ENCODE results near the gene ARRDC1. TPM values are rescaled to one million over a fixed set of nuclear protein-coding genes. Genes with fewer than 3 reads are reported as not detected.
A peak's percentile ranks its signal among the peaks of the same experiment; 100 is the strongest.

Gene ARRDC1
- total RNA-seq, 1 donor from 2014 or later, result 28.7 TPM

DNA sequence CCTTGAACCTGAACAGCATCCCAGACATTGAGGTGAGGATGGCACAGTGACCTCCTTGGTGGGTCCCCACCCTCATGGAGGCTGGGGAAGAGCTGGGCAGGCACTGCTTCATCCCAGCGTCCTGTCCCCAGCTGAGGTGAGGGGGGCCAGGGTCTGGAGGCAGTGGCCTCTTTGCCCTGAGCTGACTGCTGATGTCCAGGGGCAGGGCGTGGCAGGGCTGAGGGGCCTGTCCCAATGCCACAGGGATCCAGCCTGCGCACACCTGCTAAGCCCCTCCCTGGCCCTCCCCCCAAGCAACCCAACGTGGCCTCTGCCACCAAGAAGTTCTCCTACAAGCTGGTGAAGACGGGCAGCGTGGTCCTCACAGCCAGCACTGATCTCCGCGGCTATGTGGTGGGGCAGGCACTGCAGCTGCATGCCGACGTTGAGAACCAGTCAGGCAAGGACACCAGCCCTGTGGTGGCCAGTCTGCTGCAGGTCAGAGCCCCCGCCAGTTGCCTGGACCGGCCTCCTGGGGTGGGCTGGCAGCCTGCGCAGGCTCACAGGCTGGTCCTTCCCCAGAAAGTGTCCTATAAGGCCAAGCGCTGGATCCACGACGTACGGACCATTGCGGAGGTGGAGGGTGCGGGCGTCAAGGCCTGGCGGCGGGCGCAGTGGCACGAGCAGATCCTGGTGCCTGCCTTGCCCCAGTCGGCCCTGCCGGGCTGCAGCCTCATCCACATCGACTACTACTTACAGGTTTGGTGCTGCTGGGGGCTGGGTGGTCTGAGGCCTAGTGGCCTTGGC, 8.4 kb downstream of the ARRDC1 start:
- TF ChIP-seq, protein P1, sequence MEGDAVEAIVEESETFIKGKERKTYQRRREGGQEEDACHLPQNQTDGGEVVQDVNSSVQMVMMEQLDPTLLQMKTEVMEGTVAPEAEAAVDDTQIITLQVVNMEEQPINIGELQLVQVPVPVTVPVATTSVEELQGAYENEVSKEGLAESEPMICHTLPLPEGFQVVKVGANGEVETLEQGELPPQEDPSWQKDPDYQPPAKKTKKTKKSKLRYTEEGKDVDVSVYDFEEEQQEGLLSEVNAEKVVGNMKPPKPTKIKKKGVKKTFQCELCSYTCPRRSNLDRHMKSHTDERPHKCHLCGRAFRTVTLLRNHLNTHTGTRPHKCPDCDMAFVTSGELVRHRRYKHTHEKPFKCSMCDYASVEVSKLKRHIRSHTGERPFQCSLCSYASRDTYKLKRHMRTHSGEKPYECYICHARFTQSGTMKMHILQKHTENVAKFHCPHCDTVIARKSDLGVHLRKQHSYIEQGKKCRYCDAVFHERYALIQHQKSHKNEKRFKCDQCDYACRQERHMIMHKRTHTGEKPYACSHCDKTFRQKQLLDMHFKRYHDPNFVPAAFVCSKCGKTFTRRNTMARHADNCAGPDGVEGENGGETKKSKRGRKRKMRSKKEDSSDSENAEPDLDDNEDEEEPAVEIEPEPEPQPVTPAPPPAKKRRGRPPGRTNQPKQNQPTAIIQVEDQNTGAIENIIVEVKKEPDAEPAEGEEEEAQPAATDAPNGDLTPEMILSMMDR (IDR thresholded peaks at IDR 0.05), result no peak
- Mint-ChIP-seq H3K4me1 (ENCODE audit: unreplicated experiment) (peaks cover 37% of the 10 kb centered on the region), H3K27ac (ENCODE audit: unreplicated experiment) (peak overlapping the region; percentile 84), H3K36me3 (ENCODE audit: unreplicated experiment) (peaks cover 3% of the 10 kb centered on the region), H3K27me3 (ENCODE audit: unreplicated experiment) (no peaks in the 10 kb centered on the region), H3K9me3 (ENCODE audit: unreplicated experiment) (no peaks in the 10 kb centered on the region), H3K4me3 (ENCODE audit: unreplicated experiment) (no peak overlapping the region)
- DNase-seq (ENCODE audit: extremely low spot score, unreplicated experiment), result no peak

- Mint-ChIP-seq H3K4me3 (ENCODE audit: unreplicated experiment) (no peak overlapping the region), H3K9me3 (ENCODE audit: unreplicated experiment) (no peaks in the 10 kb centered on the region), H3K27me3 (ENCODE audit: unreplicated experiment) (no peaks in the 10 kb centered on the region), H3K4me1 (ENCODE audit: unreplicated experiment) (peaks cover 41% of the 10 kb centered on the region), H3K36me3 (ENCODE audit: unreplicated experiment) (peaks cover 3% of the 10 kb centered on the region), H3K27ac (ENCODE audit: unreplicated experiment) (peak overlapping the region; percentile 27)
- no peak for DNase-seq (ENCODE audit: extremely low spot score, unreplicated experiment)
- TF ChIP-seq, protein P1 (IDR thresholded peaks at IDR 0.05), result no peak
Observed at GRCh38 chr9:137614631-137615386, 9.3 kb downstream of the ARRDC1 start.

DNA sequence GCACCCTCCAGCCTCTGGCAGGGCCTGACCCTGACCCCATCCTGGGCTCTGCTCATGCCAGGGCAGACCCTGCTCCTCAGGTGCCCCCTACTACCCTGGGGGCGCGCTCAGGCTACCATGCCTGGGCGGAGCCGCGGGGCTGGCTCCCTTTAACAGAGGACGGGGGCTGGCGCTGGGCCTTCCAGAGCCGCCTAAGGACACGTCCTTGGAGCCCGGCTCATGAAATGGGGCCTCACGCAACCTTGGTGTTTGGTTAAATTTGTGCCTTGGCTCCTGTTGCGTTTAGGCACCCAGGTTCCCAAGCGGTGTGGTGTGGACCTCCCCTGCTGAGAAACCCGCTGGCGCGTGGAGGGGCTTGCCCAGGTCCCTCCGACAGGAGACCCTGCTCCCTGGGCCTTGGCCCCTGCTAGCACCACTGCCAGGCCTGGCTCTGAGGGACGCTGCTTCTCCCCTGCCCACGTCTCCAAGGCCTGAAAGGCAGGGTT, 9.9 kb downstream of the ARRDC1 start:
- TF ChIP-seq, protein P1 (IDR thresholded peaks at IDR 0.05), result no peak
- H3K27me3 Mint-ChIP-seq (ENCODE audit: unreplicated experiment), result no peaks in the 10 kb centered on the region
- peaks cover 47% of the 10 kb centered on the region for H3K4me1 Mint-ChIP-seq (ENCODE audit: unreplicated experiment)
- DNase-seq (ENCODE audit: extremely low spot score, unreplicated experiment), result no peak
- H3K9me3 Mint-ChIP-seq (ENCODE audit: unreplicated experiment), result no peaks in the 10 kb centered on the region
- H3K27ac Mint-ChIP-seq (ENCODE audit: unreplicated experiment), result no peak overlapping the region
- no peak overlapping the region for H3K4me3 Mint-ChIP-seq (ENCODE audit: unreplicated experiment)
- H3K36me3 Mint-ChIP-seq (ENCODE audit: unreplicated experiment), result peaks cover 3% of the 10 kb centered on the region

DNA sequence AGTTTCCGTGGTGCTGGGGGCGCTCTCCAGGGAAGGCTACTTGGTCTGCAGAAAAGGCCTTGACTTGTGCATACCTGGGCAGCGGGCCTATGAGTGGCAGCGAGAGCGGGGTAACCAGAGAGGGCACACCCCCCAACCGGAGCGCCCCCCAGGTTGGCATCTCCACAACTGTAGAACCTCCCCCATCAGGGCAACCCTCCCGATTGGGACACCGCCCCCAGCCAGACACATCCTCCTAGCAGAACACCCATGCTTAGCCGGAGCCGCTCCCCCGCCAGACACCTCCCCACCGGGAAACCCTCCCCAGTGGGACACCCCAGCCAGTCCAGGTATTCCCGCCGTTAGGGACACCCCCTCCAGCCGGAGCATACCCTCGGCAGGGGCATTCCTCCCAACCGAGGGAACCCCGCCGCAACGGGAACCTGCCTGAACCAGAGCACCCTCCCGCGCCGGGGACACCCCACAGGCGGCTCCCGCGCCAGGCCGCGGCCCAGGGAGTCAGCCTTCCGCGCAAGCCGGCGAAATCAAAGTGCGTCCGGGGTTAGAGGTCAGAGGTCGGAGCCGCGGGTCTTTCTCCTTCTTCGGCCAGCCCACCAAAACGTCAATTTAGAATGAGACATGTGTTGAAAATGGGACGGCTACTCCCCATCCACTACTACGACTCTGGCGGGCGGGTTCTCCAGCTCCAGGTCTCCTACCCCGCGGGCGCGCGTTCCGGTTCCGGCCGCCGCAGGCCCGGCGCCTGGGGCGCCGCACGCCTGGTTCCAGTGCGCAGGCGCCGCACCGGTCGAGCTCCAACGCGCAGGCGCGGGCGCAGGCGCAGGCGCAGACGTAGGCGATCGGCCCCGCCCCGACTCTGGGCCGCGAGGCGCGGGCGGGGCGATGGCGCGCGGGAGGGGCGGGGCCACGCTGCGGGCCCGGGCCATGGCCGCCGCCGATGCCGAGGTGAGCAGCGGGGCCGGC, 12.9 kb downstream of the ARRDC1 start, which contains the start of gene EHMT1:
Gene EHMT1, plus strand, starts transcription at position 901 of the 963 bp plus-strand sequence. Its CDS starts 24 bp downstream, at position 925.
- TF ChIP-seq, protein P1 (IDR thresholded peaks at IDR 0.05), result no peak
- Mint-ChIP-seq H3K4me1 (ENCODE audit: unreplicated experiment) (peaks cover 41% of the 10 kb centered on the region), H3K9me3 (ENCODE audit: unreplicated experiment) (no peaks in the 10 kb centered on the region), H3K4me3 (ENCODE audit: unreplicated experiment) (peak within 1 kb of the TSS; percentile 86), H3K36me3 (ENCODE audit: unreplicated experiment) (peaks cover 3% of the 10 kb centered on the region), H3K27ac (ENCODE audit: unreplicated experiment) (peak within 1 kb of the TSS; percentile 94), H3K27me3 (ENCODE audit: unreplicated experiment) (no peaks in the 10 kb centered on the region)
- peak; percentile 98 for DNase-seq (ENCODE audit: extremely low spot score, unreplicated experiment)
